ENCODE data around the gene SP140L.
"Not testable (repeated sequence)": the region's sequence is repeated elsewhere in the genome, so short reads cannot be mapped to it uniquely, and the experiment has no call there.

SP140L gene

GRCh38 chr2:230307485-230307884, 19.5 kb upstream of the SP140L start:
- Histone ChIP-seq H3K9me3 (replicated peaks in 1 of 11) (peaks cover 40 to 51% (median 47%) of the 10 kb centered on the region in 11 experiments), H3K9ac (no peak overlapping the region), H3K36me3 (no peaks in the 10 kb centered on the region; a peak in 1 of 22 replicates), H3K4me2 (no peak overlapping the region), H3K4me1 (peaks cover 0 to 7% (median 5%) of the 10 kb centered on the region in 10 experiments; a peak in 7 of 20 replicates), H3K27me3 (no peaks in the 10 kb centered on the region), H3K4me3 (no peak overlapping the region), H4K20me1 (no peaks in the 10 kb centered on the region), H3K27ac (no peak overlapping the region)
- no peak for TF ChIP-seq Cebpa-rat (IDR thresholded peaks at IDR 0.05)

GRCh38 chr2:230308402-230309000, 18.5 kb upstream of the SP140L start:
- Histone ChIP-seq H3K4me1 (peaks cover 0 to 7% (median 5%) of the 10 kb centered on the region in 10 experiments; a peak in 7 of 20 replicates), H3K36me3 (no peaks in the 10 kb centered on the region; a peak in 1 of 22 replicates), H3K9ac (no peak overlapping the region), H3K27ac (no peak overlapping the region), H3K27me3 (no peaks in the 10 kb centered on the region), H3K4me2 (no peak overlapping the region), H3K9me3 (replicated peaks in 1 of 11) (peaks cover 38 to 42% (median 41%) of the 10 kb centered on the region in 11 experiments), H3K4me3 (no peak overlapping the region), H4K20me1 (no peaks in the 10 kb centered on the region)
- no peak for TF ChIP-seq Cebpa-rat (IDR thresholded peaks at IDR 0.05)

- H3K9ac ChIP-seq, H3K27ac ChIP-seq, H3K36me3 ChIP-seq, H3K4me2 ChIP-seq, H3K27me3 ChIP-seq, H3K4me1 ChIP-seq, H3K4me3 ChIP-seq, H4K20me1 ChIP-seq: not testable (repeated sequence)
- peaks cover 16 to 19% (median 18%) of the 10 kb centered on the region in 11 experiments; a peak in 21 of 22 replicates for H3K9me3 ChIP-seq (replicated peaks in 1 of 11)
These were observed 16.2 kb upstream of the SP140L start for GRCh38 chr2:230310792-230311191.

- not testable (repeated sequence) for H3K4me2 ChIP-seq, H3K4me3 ChIP-seq, H3K27ac ChIP-seq, H3K27me3 ChIP-seq, H4K20me1 ChIP-seq, H3K9ac ChIP-seq, H3K4me1 ChIP-seq, H3K36me3 ChIP-seq
- H3K9me3 ChIP-seq (replicated peaks in 1 of 11) = peaks cover 8 to 10% (median 10%) of the 10 kb centered on the region in 11 experiments; a peak in 21 of 22 replicates
These were observed 15.4 kb upstream of the SP140L start for GRCh38 chr2:230311634-230312033.

GRCh38 chr2:230312638-230313037, 14.4 kb upstream of the SP140L start:
- H3K9ac ChIP-seq = no peak overlapping the region
- H3K36me3 ChIP-seq = no peaks in the 10 kb centered on the region
- peaks cover 0 to under 1% (median 0%) of the 10 kb centered on the region in 11 experiments; a peak in 5 of 22 replicates for H3K9me3 ChIP-seq (replicated peaks in 1 of 11)
- no peaks in the 10 kb centered on the region for H3K27me3 ChIP-seq
- H4K20me1 ChIP-seq = no peaks in the 10 kb centered on the region
- no peak overlapping the region for H3K27ac ChIP-seq
- H3K4me2 ChIP-seq = no peak overlapping the region
- H3K4me3 ChIP-seq = no peak overlapping the region
- TF ChIP-seq Cebpa-rat (IDR thresholded peaks at IDR 0.05) = no peak
- peaks cover 0 to 8% (median 6%) of the 10 kb centered on the region in 10 experiments; a peak in 11 of 20 replicates for H3K4me1 ChIP-seq

GRCh38 chr2:230317366-230317765, 9.6 kb upstream of the SP140L start:
- no peaks in the 10 kb centered on the region for H4K20me1 ChIP-seq
- peaks cover 18 to 26% (median 20%) of the 10 kb centered on the region in 10 experiments for H3K4me1 ChIP-seq
- peaks cover 7 to 18% (median 15%) of the 10 kb centered on the region in 11 experiments; a peak in 21 of 22 replicates for H3K9me3 ChIP-seq (replicated peaks in 1 of 11)
- no peak overlapping the region for H3K4me3 ChIP-seq
- no peak overlapping the region for H3K9ac ChIP-seq
- peak overlapping the region in 1 of 11 experiments; percentile 67; a peak in 1 of 22 replicates for H3K27ac ChIP-seq
- H3K36me3 ChIP-seq = no peaks in the 10 kb centered on the region
- no peak for TF ChIP-seq Cebpa-rat (IDR thresholded peaks at IDR 0.05)
- no peaks in the 10 kb centered on the region for H3K27me3 ChIP-seq
- 0 out of 22 replicates have a peak overlapping the region, but pooled peaks of 2 of the 11 experiments have one; percentile 57 to 71 for H3K4me2 ChIP-seq

GRCh38 chr2:230318190-230319121, 8.5 kb upstream of the SP140L start:
- H3K27me3 ChIP-seq = no peaks in the 10 kb centered on the region
- H3K9me3 ChIP-seq (replicated peaks in 1 of 11) = peaks cover 18 to 29% (median 26%) of the 10 kb centered on the region in 11 experiments
- H4K20me1 ChIP-seq = no peaks in the 10 kb centered on the region
- peak overlapping the region in 8 of 11 experiments; percentile 21 to 67 (median 54); a peak in 13 of 22 replicates for H3K27ac ChIP-seq
- H3K4me1 ChIP-seq = peaks cover 18 to 26% (median 20%) of the 10 kb centered on the region in 10 experiments
- no peak overlapping the region for H3K4me3 ChIP-seq
- TF ChIP-seq Cebpa-rat (IDR thresholded peaks at IDR 0.05) = no peak
- peak overlapping the region; percentile 57 to 90 (median 68) for H3K4me2 ChIP-seq
- no peaks in the 10 kb centered on the region for H3K36me3 ChIP-seq
- H3K9ac ChIP-seq = 0 out of 22 replicates have a peak overlapping the region, but pooled peaks of 1 of the 11 experiments have one; percentile 15

GRCh38 chr2:230319211-230319862, 7.7 kb upstream of the SP140L start:
- peaks cover 18 to 26% (median 20%) of the 10 kb centered on the region in 10 experiments for H3K4me1 ChIP-seq
- no peaks in the 10 kb centered on the region for H3K36me3 ChIP-seq
- H4K20me1 ChIP-seq = no peaks in the 10 kb centered on the region
- no peak overlapping the region for H3K4me3 ChIP-seq
- no peaks in the 10 kb centered on the region for H3K27me3 ChIP-seq
- no peak for TF ChIP-seq Cebpa-rat (IDR thresholded peaks at IDR 0.05)
- peaks cover 20 to 35% (median 28%) of the 10 kb centered on the region in 11 experiments for H3K9me3 ChIP-seq (replicated peaks in 1 of 11)
- peak overlapping the region; percentile 57 to 90 (median 68) for H3K4me2 ChIP-seq
- H3K9ac ChIP-seq = 0 out of 22 replicates have a peak overlapping the region, but pooled peaks of 1 of the 11 experiments have one; percentile 15
- H3K27ac ChIP-seq = peak overlapping the region in 5 of 11 experiments; percentile 21 to 67 (median 62); a peak in 10 of 22 replicates
